ENCODE data around the gene ANKRD18B. TPM values are rescaled to one million over a fixed set of nuclear protein-coding genes. Genes with fewer than 3 reads are reported as not detected.
"Not testable (repeated sequence)": the region's sequence is repeated elsewhere in the genome, so short reads cannot be mapped to it uniquely, and the experiment has no call there.

ANKRD18B gene
- total RNA-seq, 1 experiment from 2014 or later = 4.6 TPM

DNA sequence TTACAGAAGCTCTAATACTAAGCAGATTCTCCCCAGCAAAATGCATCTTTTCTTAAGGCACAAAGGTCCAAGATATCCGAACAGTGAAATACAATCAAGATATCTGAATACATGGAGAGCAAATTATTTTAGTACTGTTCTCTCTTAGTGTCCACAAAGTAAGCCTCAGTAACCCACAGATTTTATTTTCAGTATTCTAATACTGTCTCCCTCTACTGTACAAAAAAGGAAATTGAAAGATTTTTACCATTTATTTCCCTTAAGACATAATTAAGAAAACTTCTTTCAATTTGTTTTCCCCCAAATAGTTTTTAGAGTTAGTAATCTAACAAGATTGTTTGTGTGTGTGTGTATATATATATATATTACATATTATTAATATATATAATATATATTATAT is 25.7 kb upstream of the ANKRD18B start:
- H2AFZ ChIP-seq = no peak overlapping the region
- no peaks in the 10 kb centered on the region for H4K20me1 ChIP-seq (ENCODE audit: insufficient read depth)
- H3K27me3 ChIP-seq (ENCODE audit: insufficient read depth, low read depth) = no peaks in the 10 kb centered on the region
- intact Hi-C loops (cut with micrococcal nuclease; ENCODE audit: unreplicated experiment) = no loop called here
- no peaks in the 10 kb centered on the region for H3K9me2 ChIP-seq (ENCODE audit: insufficient read depth)
- H3K9me3 ChIP-seq (ENCODE audit: insufficient read depth, low read depth) = no peaks in the 10 kb centered on the region
- H3F3A ChIP-seq (ENCODE audit: insufficient read depth, low read depth) = no peaks in the 10 kb centered on the region
- no peak overlapping the region for H3K27ac ChIP-seq
- H3K4me1 ChIP-seq (replicated peaks; ENCODE audit: insufficient read depth) = no peaks in the 10 kb centered on the region
- H3K4me2 ChIP-seq = no peak overlapping the region
- no peak for TF ChIP-seq EZH2 (IDR thresholded peaks at IDR 0.05; ENCODE audit: low read depth)
- TF ChIP-seq, protein P1, sequence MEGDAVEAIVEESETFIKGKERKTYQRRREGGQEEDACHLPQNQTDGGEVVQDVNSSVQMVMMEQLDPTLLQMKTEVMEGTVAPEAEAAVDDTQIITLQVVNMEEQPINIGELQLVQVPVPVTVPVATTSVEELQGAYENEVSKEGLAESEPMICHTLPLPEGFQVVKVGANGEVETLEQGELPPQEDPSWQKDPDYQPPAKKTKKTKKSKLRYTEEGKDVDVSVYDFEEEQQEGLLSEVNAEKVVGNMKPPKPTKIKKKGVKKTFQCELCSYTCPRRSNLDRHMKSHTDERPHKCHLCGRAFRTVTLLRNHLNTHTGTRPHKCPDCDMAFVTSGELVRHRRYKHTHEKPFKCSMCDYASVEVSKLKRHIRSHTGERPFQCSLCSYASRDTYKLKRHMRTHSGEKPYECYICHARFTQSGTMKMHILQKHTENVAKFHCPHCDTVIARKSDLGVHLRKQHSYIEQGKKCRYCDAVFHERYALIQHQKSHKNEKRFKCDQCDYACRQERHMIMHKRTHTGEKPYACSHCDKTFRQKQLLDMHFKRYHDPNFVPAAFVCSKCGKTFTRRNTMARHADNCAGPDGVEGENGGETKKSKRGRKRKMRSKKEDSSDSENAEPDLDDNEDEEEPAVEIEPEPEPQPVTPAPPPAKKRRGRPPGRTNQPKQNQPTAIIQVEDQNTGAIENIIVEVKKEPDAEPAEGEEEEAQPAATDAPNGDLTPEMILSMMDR (conservative IDR thresholded peaks at IDR 0.05) = peak; percentile 57; the same call in 1 of the 2 replicates
- no TSS peak for BruUV-seq (replicated peaks)
- no peak overlapping the region for H3K4me3 ChIP-seq
- ChIA-PET POLR2A (ENCODE audit: unreplicated experiment) (interaction anchor here (0.7 kb wide), 1 partner anchor 1167 kb away, joined by 5 read pairs; no protein-coding TSS in a partner anchor), CTCF (no interaction called here)
- no peak for DNase-seq
- H3K36me3 ChIP-seq (ENCODE audit: low read depth) = no peaks in the 10 kb centered on the region
- H3K79me2 ChIP-seq (ENCODE audit: low read depth) = no peaks in the 10 kb centered on the region

DNA sequence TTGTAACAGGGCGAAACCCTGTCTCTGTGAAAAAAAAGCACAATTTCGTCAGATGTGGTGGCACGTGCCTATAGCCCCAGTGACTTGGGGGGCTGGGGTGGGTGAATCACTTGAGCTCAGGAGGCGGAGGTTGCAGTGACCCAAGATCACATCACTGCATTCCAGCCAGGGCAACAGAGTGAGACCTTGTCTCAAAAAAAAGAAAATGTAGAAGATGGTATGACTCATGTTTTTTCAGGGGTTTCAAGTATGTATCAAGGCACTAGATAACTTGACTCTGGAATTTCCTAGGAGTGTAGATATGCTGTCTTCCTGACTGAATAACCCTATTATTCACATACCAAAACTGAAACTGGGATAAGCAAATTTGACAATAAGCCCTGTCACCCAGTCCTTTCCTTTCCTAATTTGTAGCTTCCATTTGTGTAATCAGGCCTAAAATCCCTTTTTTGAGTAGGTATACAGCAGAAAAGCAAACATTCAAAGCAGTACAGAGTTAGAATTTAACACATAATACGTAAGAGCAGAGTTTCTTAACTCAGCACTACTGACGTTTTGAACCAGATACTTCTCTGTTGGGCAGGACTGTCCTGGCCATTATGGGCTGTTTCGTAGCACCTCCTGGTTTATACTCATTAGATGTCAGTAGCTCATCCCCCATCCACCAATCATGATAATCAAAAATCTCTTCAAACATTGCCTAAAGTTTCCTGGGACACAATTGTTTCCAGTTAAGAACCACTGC is 17.3 kb upstream of the ANKRD18B start:
- Histone ChIP-seq H3K36me3 (ENCODE audit: low read depth) (no peaks in the 10 kb centered on the region), H3F3A (ENCODE audit: insufficient read depth, low read depth) (peaks cover 12% of the 10 kb centered on the region; the same call in 1 of the 2 replicates), H3K27ac (peak overlapping the region; percentile 98), H3K4me1 (replicated peaks; ENCODE audit: insufficient read depth) (peaks cover 21% of the 10 kb centered on the region), H2AFZ (no peak overlapping the region), H3K9me3 (ENCODE audit: insufficient read depth, low read depth) (no peaks in the 10 kb centered on the region), H3K4me3 (peak overlapping the region; percentile 33; the same call in 1 of the 2 replicates), H3K79me2 (ENCODE audit: low read depth) (no peaks in the 10 kb centered on the region), H3K4me2 (peak overlapping the region; percentile 75), H3K9me2 (ENCODE audit: insufficient read depth) (no peaks in the 10 kb centered on the region), H4K20me1 (ENCODE audit: insufficient read depth) (no peaks in the 10 kb centered on the region), H3K27me3 (ENCODE audit: insufficient read depth, low read depth) (no peaks in the 10 kb centered on the region)
- BruUV-seq (replicated peaks) = no TSS peak
- peak; percentile 76 to 93 for DNase-seq
- ChIA-PET CTCF (no interaction called here), POLR2A (ENCODE audit: unreplicated experiment) (interaction anchor here (0.6 to 1.4 kb wide), 2 partner anchors 33 to 541 kb away, joined by 3 to 10 read pairs; partner anchors contain the start of gene NOL6)
- intact Hi-C loops (cut with micrococcal nuclease; ENCODE audit: unreplicated experiment) = no loop called here
- no peak for TF ChIP-seq EZH2 (IDR thresholded peaks at IDR 0.05; ENCODE audit: low read depth)
- TF ChIP-seq, protein P1 (conservative IDR thresholded peaks at IDR 0.05) = no peak

DNA sequence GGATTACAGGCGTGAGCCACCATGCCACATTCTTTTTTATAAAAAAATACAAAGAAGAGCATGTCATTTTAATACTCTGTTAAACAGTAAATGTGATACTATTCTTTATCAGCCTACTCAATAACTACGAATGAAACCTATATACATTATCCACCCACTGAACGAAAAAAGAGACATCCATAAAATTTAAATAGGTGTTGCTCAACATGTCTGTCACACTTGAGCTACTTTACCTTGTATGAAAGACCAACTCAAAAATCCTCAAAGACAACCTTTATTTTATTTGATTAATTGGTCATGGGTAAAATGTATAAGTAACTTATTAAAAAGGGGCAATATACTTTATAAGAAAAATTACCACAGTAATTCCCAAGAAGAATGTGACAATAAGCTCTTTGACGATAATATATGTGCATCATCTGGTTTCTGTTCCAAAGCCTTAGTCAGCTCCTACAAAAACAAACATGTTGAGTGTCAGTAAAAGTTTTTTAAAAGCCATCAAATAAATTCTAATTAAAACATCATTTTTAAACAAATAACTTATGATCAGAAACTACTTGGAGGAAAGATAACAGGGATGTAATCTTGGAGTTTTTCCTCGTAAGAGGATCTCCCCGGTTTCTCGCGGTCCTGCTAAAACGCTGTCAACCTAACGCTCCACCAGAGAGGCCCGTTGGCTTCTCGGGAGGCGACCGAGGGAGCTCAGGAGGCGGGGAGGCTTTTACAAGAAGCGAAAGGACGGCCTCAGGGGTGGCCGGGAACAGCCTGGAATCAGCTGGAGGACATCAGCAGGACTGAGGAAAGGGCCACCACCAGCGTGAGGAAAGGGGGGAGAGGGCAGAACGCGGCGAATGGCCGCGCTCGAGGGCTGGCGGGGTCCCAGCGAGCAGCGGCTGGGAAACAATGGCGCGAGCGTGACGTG is 13.5 kb upstream of the ANKRD18B start:
- no peaks in the 10 kb centered on the region for H3K36me3 ChIP-seq (ENCODE audit: low read depth)
- POLR2A ChIA-PET (ENCODE audit: unreplicated experiment) = interaction anchor here (0.7 kb wide), 1 partner anchor 13 kb away, joined by 3 read pairs; the partner anchor contains the start of gene ANKRD18B
- H3K4me1 ChIP-seq (replicated peaks; ENCODE audit: insufficient read depth) = peaks cover 19% of the 10 kb centered on the region
- H4K20me1 ChIP-seq (ENCODE audit: insufficient read depth) = no peaks in the 10 kb centered on the region
- H3K4me2 ChIP-seq = peak overlapping the region; percentile 80
- H3K79me2 ChIP-seq (ENCODE audit: low read depth) = no peaks in the 10 kb centered on the region
- H3K27me3 ChIP-seq (ENCODE audit: insufficient read depth, low read depth) = no peaks in the 10 kb centered on the region
- H2AFZ ChIP-seq = peak overlapping the region; percentile 96
- BruUV-seq (replicated peaks) = TSS peak; percentile 22
- peak in 1 of 2 experiments; percentile 28 for DNase-seq
- H3K9me3 ChIP-seq (ENCODE audit: insufficient read depth, low read depth) = no peaks in the 10 kb centered on the region
- no peak for TF ChIP-seq EZH2 (IDR thresholded peaks at IDR 0.05; ENCODE audit: low read depth)
- TF ChIP-seq, protein P1 (conservative IDR thresholded peaks at IDR 0.05) = no peak
- H3K9me2 ChIP-seq (ENCODE audit: insufficient read depth) = no peaks in the 10 kb centered on the region
- intact Hi-C loops (cut with micrococcal nuclease; ENCODE audit: unreplicated experiment) = no loop called here
- H3F3A ChIP-seq (ENCODE audit: insufficient read depth, low read depth) = peaks cover 12% of the 10 kb centered on the region; the same call in 1 of the 2 replicates
- H3K4me3 ChIP-seq = peak overlapping the region; percentile 71
- CTCF ChIA-PET = interaction anchor here (0.7 kb wide), 1 partner anchor 297 kb away, joined by 3 read pairs; no protein-coding TSS in a partner anchor
- H3K27ac ChIP-seq = peak overlapping the region; percentile 62

DNA sequence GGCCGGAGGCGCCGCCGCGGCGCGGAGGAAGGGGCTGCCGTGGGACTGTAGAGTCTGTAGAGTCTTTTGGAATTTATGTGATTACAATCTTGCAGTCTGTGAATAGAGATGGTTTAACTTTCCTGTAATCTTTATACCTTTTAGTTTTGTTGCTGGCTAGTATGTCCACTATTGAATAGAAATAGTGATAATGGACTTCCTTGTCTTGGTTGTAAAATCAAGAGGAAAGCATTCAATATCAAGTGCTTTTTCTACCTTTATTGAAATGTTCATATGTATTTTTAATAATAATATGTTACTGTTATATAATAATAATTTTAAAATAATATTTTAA is 12.9 kb upstream of the ANKRD18B start:
- peak overlapping the region; percentile 80 for H3K4me2 ChIP-seq
- DNase-seq; H3F3A ChIP-seq (ENCODE audit: insufficient read depth, low read depth); H3K36me3 ChIP-seq (ENCODE audit: low read depth); H3K79me2 ChIP-seq (ENCODE audit: low read depth); CTCF ChIA-PET; H4K20me1 ChIP-seq (ENCODE audit: insufficient read depth); intact Hi-C loops (cut with micrococcal nuclease; ENCODE audit: unreplicated experiment); H3K9me3 ChIP-seq (ENCODE audit: insufficient read depth, low read depth); H3K27me3 ChIP-seq (ENCODE audit: insufficient read depth, low read depth); H3K9me2 ChIP-seq (ENCODE audit: insufficient read depth); BruUV-seq (replicated peaks): not testable (repeated sequence)
- POLR2A ChIA-PET (ENCODE audit: unreplicated experiment) = interaction anchor here (0.7 kb wide), 1 partner anchor 13 kb away, joined by 3 read pairs; the partner anchor contains the start of gene ANKRD18B
- peak overlapping the region; percentile 62 for H3K27ac ChIP-seq
- H3K4me3 ChIP-seq = peak overlapping the region; percentile 71
- H2AFZ ChIP-seq = peak overlapping the region; percentile 96
- H3K4me1 ChIP-seq (replicated peaks; ENCODE audit: insufficient read depth) = peaks cover 12% of the 10 kb centered on the region
